Hepatocyte (in vitro differentiated cells): ENCODE data around the gene ZSWIM1. TPM values are rescaled to one million over a fixed set of nuclear protein-coding genes. Genes with fewer than 3 reads are reported as not detected.
"Not testable (repeated sequence)": the region's sequence is repeated elsewhere in the genome, so short reads cannot be mapped to it uniquely, and the experiment has no call there.

Experiments used
- DNase-seq: peaks from one replicate; pipeline ENCODE4 v3.0.0-alpha.2; 2016; ENCODE audit warnings: low spot score
- H2AFZ ChIP-seq: fragments of 200-600 bp; sonication (generic); 2 replicates; pipeline ENCODE4 v1.6.0; 2016; ENCODE audit warnings: antibody characterized with exemption, mild to moderate bottlenecking
- H3K27ac ChIP-seq: fragments of 200-600 bp; sonication (generic); 2 replicates; pipeline ENCODE4 v1.5.1; 2016; ENCODE audit warnings: mild to moderate bottlenecking
- H3K27me3 ChIP-seq: fragments of 200-600 bp; sonication (generic); 2 replicates; pipeline ENCODE4 v1.6.1; 2016
- H3K36me3 ChIP-seq: fragments of 200-600 bp; sonication (generic); replicated peaks from 2 replicates; pipeline ENCODE4 v1.5.1; 2016; ENCODE audit warnings: low read depth; ENCODE audit not compliant: insufficient read depth
- H3K4me1 ChIP-seq: fragments of 200-600 bp; sonication (generic); 2 replicates; pipeline ENCODE4 v1.5.1; 2016; ENCODE audit warnings: mild to moderate bottlenecking, moderate library complexity; ENCODE audit not compliant: insufficient read depth
- H3K4me2 ChIP-seq: fragments of 200-600 bp; sonication (generic); 2 replicates; pipeline ENCODE4 v1.6.0; 2016
- H3K4me3 ChIP-seq: fragments of 200-600 bp; sonication (generic); 2 replicates; pipeline ENCODE4 v1.5.1; 2016; ENCODE audit warnings: mild to moderate bottlenecking
- H3K79me2 ChIP-seq: fragments of 200-600 bp; sonication (generic); 2 replicates; pipeline ENCODE4 v1.6.0; 2017; ENCODE audit warnings: mild to moderate bottlenecking
- H3K9me2 ChIP-seq: fragments of 200-600 bp; sonication (generic); replicated peaks from 2 replicates; pipeline ENCODE4 v1.6.0; 2017; ENCODE audit warnings: mild to moderate bottlenecking; ENCODE audit not compliant: insufficient read depth
- H3K9me3 ChIP-seq: fragments of 200-600 bp; sonication (generic); 2 replicates; pipeline ENCODE4 v1.5.1; 2016; ENCODE audit warnings: low read depth, mild to moderate bottlenecking
- H4K20me1 ChIP-seq: fragments of 200-600 bp; sonication (generic); 2 replicates; pipeline ENCODE4 v1.6.0; 2016; ENCODE audit warnings: mild to moderate bottlenecking; ENCODE audit not compliant: insufficient read depth, poor library complexity, severe bottlenecking
- CTCF ChIP-seq: fragments of 200-600 bp; sonication (generic); IDR thresholded peaks from 2 replicates; pipeline ENCODE4 v1.5.1; 2016; ENCODE audit warnings: antibody characterized with exemption, mild to moderate bottlenecking; ENCODE audit not compliant: poor library complexity
- EZH2 ChIP-seq: fragments of 200-600 bp; sonication (generic); IDR thresholded peaks from 2 replicates; pipeline ENCODE4 v1.6.1; 2016; ENCODE audit warnings: antibody characterized with exemption, mild to moderate bottlenecking, borderline replicate concordance
- EZH2phosphoT487 ChIP-seq: fragments of 200-600 bp; sonication (generic); IDR thresholded peaks from one replicate; pipeline ENCODE4 v1.6.1; 2018; ENCODE audit warnings: antibody characterized with exemption, mild to moderate bottlenecking, low read depth, moderate library complexity; ENCODE audit not compliant: unreplicated experiment, severe bottlenecking
- WGBS: methylation state at CpG from one replicate; pipeline ENCODE4 v1.1.6; 2016; ENCODE audit warnings: low lambda C conversion rate; ENCODE audit errors: missing lambda C conversion rate; 5-methylcytosine and 5-hydroxymethylcytosine counted together
- polyA plus RNA-seq: library from polyadenylated mRNA; unstranded; fragments of >200 nt; fragmentation: Nextera tagmentation; extraction: Ambion mirVana; gene quantifications from 2 replicates; pipeline ENCODE4 v1.2.1, GENCODE V29; 2016
- total RNA-seq: library from RNA; depleted of rRNA; stranded (reverse); fragments of >200 nt; gene quantifications from 2 replicates; pipeline ENCODE4 v1.2.3, GENCODE V29; 2014

The ZSWIM1 gene
- total and polyA plus RNA-seq, 2 experiments from 2014 or later, result 5.0 to 6.4 TPM

- Histone ChIP-seq H3K9me2 (no peaks in the 10 kb centered on the region), H3K4me1 (peaks cover 18% of the 10 kb centered on the region), H3K9me3 (no peaks in the 10 kb centered on the region), H3K27me3 (no peaks in the 10 kb centered on the region), H4K20me1 (no peaks in the 10 kb centered on the region), H3K36me3 (no peaks in the 10 kb centered on the region), H3K4me3 (no peak overlapping the region), H3K27ac (peak overlapping the region; percentile 84), H3K4me2 (no peak overlapping the region), H2AFZ (no peak overlapping the region), H3K79me2 (peaks cover under 1% of the 10 kb centered on the region)
- WGBS, result 73% methylated on average over 14 of the region's 14 CpGs
- DNase-seq, result no peak
- TF ChIP-seq EZH2phosphoT487 (no peak), EZH2 (no peak), CTCF (no peak)
Measured at GRCh38 chr20:45927071-45927878, 46.2 kb downstream of the ZSWIM1 start.

DNA sequence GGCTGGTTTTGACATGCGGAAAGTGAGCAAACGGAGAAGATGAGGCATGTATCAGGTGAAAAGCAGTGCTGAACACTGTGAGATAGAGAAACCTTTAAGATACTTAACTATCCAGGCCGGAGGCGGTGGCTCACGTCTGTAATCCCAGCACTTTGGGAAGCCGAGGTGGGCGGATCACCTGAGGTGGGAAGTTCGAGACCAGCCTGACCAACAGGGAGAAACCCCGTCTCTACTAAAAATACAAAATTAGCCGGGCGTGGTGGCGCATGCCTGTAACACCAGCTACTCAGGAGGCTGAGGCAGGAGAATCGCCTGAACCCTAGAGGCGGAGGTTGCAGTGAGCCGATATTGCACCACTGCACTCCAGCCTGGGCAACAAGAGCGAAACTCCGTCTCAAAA, 50.7 kb downstream of the ZSWIM1 start:
- not testable (repeated sequence) for H3K9me3 ChIP-seq, H3K9me2 ChIP-seq, H4K20me1 ChIP-seq, H2AFZ ChIP-seq, H3K27me3 ChIP-seq, H3K4me3 ChIP-seq, H3K36me3 ChIP-seq, DNase-seq
- Histone ChIP-seq H3K79me2 (peaks cover 30% of the 10 kb centered on the region), H3K4me1 (peaks cover 20% of the 10 kb centered on the region), H3K4me2 (peak overlapping the region; percentile 89), H3K27ac (peak overlapping the region; percentile 100)
- 86% methylated on average over 17 of the region's 17 CpGs for WGBS

DNA sequence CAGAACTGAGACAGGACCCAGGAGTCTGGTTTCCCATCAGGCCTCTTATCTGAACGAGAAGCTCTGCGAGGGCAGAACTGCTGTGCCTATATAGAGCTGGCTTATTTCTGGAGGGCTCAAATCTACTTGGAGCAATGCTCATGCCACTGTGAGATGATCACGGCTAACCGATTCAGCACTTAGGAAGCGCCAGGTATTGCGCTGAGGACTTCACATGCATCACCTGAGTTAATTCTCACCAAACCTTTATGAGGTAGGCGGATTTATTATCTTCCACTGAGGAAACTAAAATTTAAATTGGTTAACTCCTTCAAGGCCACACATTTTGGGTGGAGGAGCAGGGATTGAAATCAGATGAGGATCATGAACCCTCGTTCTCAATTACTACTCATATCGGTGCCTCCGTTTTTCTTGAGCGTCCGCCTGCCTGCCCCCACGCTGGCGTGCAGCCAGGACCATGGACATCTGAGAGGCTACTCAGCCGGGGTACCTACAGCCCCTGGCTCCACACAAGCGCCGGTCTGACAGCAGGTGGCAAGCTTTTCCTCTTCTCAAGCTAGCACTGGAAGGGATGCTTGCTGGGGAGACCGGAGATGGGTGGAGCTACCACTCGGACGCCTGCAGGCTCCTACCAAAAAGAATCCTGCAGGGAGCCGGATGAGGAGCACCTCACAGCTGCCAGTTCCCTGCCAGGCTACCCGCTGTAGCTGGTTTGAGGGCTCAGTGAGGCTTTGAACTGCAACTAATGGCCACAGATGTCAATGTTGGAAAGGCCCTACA, 52.4 kb downstream of the ZSWIM1 start:
- WGBS, result 21% methylated on average over 22 of the region's 22 CpGs
- Histone ChIP-seq H2AFZ (no peak overlapping the region), H3K27ac (peak overlapping the region; percentile 100), H3K27me3 (no peaks in the 10 kb centered on the region), H3K4me2 (peak overlapping the region; percentile 89), H4K20me1 (no peaks in the 10 kb centered on the region), H3K9me2 (no peaks in the 10 kb centered on the region), H3K36me3 (no peaks in the 10 kb centered on the region), H3K4me1 (peaks cover 16% of the 10 kb centered on the region), H3K79me2 (peaks cover 48% of the 10 kb centered on the region), H3K9me3 (no peaks in the 10 kb centered on the region), H3K4me3 (peak overlapping the region; percentile 80)
- peak; percentile 89 for DNase-seq
- no peak for TF ChIP-seq EZH2phosphoT487
- no peak for TF ChIP-seq EZH2
- peak; percentile 48 for TF ChIP-seq CTCF

GRCh38 chr20:45934046-45934585, 53.1 kb downstream of the ZSWIM1 start:
- Histone ChIP-seq H3K4me1 (peaks cover 16% of the 10 kb centered on the region), H3K36me3 (no peaks in the 10 kb centered on the region), H3K4me2 (peak overlapping the region; percentile 89), H2AFZ (peak overlapping the region; percentile 63), H3K27me3 (no peaks in the 10 kb centered on the region), H3K4me3 (peak overlapping the region; percentile 80), H3K79me2 (peaks cover 49% of the 10 kb centered on the region), H3K9me2 (no peaks in the 10 kb centered on the region), H3K9me3 (no peaks in the 10 kb centered on the region), H3K27ac (peak overlapping the region; percentile 100), H4K20me1 (no peaks in the 10 kb centered on the region)
- TF ChIP-seq CTCF (no peak), EZH2phosphoT487 (no peak), EZH2 (no peak)
- 2% methylated on average over 33 of the region's 34 CpGs for WGBS
- DNase-seq, result peak; percentile 66
